Subcutaneous adipose tissue (tissue), 4 donors: ENCODE results near the gene TOP3A. TPM values are rescaled to one million over a fixed set of nuclear protein-coding genes. Genes with fewer than 3 reads are reported as not detected.

Source experiments
- total RNA-seq, 4 donors: library from RNA; depleted of rRNA; stranded (reverse); fragments of >200 nt; gene quantifications; one replicate each; pipeline ENCODE4 v1.1.0, GENCODE V29; 2016
- TF ChIP-seq, protein P1 (sequence below): fragments of 450-650 bp; IDR thresholded peaks from one replicate; pipeline ENCODE4 v1.5.1; 2016; ENCODE audit warnings: low read depth, mild to moderate bottlenecking, control low read depth, antibody characterized with exemption, moderate library complexity

Gene TOP3A
- total RNA-seq, 4 donors from 2014 or later: 20.9 to 32.2 (median 27.6) TPM

DNA sequence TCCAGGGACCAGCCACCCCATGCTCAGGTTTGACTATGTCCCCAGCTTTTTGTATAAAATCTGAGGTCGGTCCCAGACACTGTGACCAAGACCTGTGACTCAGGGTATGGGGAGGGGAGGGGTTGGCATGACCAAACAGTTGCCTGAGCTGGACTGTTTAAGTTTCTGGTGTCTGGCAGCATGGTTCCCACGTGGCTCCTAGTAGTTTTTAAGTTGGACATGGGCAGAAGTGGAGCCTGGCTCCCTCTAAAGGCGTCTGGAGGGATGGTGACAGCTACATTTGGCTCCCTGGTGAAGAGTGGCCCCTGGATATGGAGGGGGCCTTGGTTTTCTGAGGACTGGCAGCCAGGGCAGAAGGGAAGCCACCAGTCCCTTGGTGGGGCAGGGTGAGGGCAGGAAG is 8.2 kb upstream of the TOP3A start:
- TF ChIP-seq, protein P1, sequence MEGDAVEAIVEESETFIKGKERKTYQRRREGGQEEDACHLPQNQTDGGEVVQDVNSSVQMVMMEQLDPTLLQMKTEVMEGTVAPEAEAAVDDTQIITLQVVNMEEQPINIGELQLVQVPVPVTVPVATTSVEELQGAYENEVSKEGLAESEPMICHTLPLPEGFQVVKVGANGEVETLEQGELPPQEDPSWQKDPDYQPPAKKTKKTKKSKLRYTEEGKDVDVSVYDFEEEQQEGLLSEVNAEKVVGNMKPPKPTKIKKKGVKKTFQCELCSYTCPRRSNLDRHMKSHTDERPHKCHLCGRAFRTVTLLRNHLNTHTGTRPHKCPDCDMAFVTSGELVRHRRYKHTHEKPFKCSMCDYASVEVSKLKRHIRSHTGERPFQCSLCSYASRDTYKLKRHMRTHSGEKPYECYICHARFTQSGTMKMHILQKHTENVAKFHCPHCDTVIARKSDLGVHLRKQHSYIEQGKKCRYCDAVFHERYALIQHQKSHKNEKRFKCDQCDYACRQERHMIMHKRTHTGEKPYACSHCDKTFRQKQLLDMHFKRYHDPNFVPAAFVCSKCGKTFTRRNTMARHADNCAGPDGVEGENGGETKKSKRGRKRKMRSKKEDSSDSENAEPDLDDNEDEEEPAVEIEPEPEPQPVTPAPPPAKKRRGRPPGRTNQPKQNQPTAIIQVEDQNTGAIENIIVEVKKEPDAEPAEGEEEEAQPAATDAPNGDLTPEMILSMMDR: no peak

DNA sequence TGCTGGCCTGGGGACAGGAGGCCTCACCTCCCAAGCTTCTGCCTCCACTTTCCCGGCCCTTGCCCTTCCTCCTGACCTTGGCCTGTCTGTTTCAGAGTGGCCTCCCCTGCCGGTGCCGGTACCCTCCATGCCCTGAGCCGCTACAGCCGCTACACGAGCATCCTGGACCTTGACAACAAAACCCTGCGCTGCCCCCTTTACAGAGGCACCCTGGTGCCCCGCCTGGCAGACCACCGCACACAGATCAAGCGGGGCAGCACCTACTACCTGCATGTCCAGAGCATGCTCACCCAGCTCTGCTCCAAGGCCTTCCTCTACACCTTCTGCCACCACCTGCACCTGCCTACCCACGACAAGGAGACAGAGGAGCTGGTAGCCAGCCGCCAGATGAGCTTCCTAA is 7.7 kb upstream of the TOP3A start:
- TF ChIP-seq, protein P1: no peak

DNA sequence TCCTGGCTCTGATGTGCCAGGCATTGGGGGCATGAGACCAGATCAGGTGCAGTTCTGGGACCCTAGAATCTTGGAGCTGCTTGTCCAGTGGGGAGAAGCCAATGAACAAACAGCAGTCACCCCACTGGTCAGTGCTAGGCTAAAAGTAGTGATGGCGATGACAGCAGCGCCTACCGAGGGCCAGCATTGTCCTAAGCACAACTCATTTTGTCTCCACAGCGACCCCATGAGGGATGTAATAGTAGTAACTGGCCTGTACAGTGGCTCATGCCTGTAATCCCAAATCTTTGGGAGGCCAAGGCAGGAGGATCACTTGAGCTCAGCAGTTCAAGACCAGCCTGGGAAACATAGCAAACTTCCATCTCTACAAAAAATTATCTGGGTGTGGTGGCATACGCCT is 6.5 kb upstream of the TOP3A start:
- TF ChIP-seq, protein P1: no peak

DNA sequence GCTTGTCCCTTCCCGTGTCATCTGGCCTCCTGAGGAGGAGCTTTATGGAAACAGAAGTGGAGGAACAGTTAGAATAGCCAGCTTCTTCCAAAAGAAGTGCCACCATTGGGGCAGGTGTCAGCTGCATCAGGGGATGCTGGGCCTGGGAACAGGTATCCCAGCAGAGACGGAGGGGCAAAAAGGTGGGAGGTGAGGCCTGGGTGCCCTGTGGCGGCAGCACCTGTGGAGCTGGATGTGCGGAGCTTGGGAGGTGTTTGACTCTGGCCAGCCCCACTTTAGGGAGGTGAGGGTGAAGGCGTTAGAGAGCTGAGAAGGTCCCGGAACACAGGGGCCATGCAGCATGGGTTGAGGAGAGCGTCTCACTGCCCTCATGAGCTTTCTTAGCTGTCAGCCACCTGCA is 5.5 kb upstream of the TOP3A start:
- TF ChIP-seq, protein P1: no peak

DNA sequence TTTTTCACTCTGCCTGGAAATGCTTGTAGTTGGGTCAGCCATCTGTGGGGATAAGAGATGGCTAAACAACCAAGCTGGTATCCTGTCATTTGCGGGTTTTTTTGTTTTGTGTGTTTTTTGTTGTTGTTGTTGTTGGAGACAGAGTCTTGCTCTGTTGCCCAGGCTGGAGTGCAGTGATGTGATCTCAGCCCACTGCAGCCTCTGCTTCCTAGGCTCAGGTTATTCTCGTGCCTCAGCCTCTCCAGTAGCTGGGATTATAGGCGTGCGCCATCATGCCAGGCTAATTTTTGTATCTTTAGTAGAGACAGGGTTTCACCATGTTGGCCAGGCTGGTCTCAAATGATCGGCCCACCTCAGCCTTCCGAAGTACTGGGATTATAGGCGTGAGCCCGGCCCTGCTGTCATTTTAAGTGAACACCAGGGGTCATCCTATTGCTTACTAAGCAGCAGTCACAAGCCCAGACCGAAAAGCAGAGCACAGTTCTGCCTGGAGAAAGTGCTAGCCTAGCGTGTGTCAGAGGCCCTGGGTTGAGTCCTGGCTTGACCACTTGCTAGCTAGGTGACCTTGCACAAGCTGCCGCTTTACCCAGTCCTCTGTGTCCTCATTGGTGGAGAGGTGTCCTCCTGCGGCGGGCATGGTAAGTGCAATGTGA is 4.9 kb upstream of the TOP3A start:
- TF ChIP-seq, protein P1: no peak

DNA sequence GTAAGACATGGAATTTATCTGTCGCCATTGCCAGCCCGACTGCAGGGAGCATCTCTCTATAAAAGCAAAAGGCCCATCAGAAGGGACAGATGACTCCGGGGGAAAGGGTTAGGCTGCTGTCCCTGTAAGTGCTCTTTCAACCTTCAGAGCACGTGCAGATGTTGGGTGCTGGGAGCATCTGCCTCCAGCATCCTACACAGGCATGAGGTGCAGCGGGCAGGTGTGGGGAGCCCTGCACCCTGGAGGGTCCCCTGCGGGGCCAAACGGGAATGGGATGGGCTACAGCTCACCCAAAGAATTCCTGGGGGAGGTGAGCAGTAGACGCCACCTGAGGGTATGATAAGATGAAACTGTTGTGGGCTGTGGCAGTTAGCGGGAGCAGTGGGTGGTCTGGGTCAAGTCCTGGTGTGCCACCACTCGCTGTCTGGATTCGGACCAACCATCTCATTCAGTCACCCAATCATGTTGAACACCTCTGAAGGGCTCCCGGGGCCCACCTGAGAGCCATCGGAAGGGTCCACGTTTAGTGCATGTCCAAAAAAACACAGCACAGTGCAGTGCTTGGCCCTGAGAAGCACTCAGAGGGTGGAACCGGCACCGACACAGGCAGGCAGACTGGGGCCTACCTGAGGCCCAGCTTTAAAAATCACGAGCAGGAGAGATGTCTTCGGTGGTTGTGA is 4.1 kb upstream of the TOP3A start:
- TF ChIP-seq, protein P1: no peak

DNA sequence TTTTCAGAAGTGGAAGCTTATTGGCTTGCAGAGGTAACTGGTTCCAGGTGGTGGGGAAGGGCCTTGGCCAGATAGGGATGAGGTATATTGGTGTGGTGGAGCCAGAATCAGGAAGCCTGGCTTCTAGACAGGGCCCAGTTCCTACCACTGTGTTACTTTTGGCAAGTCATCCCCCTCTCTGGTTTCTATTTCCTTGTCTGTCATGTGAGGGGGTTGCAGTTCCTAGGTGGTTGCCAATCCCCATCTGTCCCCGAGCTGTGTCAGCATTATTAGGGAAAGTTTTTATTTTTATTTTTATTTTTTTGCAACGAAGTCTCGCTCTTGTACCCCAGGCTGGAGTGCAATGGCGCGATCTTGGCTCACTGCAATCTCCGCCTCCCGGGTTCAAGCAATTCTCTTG is 3.3 kb upstream of the TOP3A start:
- TF ChIP-seq, protein P1: no peak
